ENCODE measurements around the gene SNAP29.
"Not testable (repeated sequence)": the region's sequence is repeated elsewhere in the genome, so short reads cannot be mapped to it uniquely, and the experiment has no call there.

The SNAP29 gene

DNA sequence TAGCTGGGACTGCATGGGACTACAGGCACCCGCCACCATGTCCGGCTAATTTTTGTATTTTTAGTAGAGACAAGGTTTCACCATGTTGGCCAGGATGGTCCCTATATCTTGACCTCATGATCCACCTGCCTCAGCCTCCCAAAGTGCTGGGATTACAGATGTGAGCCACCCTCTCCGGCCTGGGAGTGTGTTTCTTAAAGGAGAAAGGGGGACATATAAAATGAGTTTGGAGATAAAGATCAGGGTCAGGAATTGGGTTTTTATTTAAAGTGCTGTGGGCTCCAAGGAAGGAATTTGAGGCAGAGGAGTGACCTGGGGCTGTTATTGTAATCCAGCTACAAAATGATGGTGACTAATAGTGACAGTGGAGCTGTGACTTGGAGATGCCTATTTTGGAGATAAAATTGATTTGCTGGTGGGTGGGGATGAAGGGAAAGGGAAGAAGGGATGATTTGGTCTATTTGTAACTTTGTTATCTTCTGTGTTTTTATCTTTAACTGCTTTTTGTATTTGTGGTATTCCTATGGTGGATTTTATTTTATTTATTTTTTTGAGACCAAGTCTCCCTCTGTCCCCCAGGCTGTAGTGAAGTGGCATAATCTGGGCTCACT is 63.4 kb downstream of the SNAP29 start:
- Histone ChIP-seq H3K4me3 (no peak overlapping the region), H3K27ac (no peak overlapping the region)
- TF ChIP-seq, protein P1, sequence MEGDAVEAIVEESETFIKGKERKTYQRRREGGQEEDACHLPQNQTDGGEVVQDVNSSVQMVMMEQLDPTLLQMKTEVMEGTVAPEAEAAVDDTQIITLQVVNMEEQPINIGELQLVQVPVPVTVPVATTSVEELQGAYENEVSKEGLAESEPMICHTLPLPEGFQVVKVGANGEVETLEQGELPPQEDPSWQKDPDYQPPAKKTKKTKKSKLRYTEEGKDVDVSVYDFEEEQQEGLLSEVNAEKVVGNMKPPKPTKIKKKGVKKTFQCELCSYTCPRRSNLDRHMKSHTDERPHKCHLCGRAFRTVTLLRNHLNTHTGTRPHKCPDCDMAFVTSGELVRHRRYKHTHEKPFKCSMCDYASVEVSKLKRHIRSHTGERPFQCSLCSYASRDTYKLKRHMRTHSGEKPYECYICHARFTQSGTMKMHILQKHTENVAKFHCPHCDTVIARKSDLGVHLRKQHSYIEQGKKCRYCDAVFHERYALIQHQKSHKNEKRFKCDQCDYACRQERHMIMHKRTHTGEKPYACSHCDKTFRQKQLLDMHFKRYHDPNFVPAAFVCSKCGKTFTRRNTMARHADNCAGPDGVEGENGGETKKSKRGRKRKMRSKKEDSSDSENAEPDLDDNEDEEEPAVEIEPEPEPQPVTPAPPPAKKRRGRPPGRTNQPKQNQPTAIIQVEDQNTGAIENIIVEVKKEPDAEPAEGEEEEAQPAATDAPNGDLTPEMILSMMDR (IDR thresholded peaks at IDR 0.05): no peak
- DNase-seq (ENCODE audit: low spot score): no peak

DNA sequence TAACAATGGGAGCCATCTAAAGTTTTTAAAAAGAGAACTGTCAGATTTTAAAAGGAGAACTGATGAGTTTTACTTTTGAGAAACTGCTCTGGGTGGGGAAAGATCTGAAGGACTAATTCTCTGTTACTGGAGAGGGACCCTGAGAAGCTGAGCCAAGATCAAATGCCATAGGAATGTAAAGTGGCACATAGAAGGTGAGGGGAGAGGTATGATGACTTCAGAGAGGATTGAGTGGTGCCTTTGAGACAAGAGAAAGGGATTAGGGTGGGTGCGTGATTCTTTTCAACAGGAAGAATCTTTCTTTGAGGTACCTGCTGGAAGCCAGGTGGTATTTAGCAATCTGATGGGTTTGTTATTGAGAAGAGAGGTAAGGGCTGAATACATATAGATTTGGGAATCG is 67.4 kb downstream of the SNAP29 start:
- TF ChIP-seq, protein P1 (IDR thresholded peaks at IDR 0.05): no peak
- no peak overlapping the region for H3K4me3 ChIP-seq

DNA sequence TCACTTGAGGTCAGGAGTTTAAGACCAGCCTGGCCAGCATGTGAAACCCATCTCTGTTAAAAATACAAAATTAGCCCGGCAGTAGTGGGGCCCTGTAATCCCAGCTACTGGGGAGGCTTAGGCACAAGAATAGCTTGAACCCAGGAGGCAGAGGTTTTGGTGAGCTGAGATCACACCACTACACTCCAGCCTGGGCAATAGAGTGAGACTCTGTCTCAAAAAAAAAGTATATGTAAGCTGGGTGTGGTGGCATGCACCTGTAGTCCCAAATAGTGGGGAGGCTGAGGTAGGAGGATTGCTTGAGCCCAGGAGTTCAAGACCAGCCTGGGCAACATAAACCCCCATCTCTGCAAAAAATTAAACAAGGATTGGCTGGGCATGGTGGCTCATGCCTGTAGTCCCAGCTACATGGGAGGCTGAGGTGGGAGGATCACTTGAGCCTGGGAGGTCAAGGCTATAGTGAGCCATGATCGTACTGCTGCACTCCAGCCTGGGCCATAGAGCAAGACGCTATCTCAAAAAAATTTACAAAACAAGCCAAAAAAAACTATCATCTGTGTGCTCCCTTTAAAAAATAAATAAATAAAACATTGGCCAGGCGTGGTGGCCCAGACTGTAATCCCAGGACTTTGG is 69.2 kb downstream of the SNAP29 start:
- TF ChIP-seq, protein P1 (IDR thresholded peaks at IDR 0.05): no peak

More for the DNA sequence above, 67.4 kb downstream of the SNAP29 start:
- no peak for DNase-seq (ENCODE audit: low spot score)
- no peak overlapping the region for H3K27ac ChIP-seq

DNA sequence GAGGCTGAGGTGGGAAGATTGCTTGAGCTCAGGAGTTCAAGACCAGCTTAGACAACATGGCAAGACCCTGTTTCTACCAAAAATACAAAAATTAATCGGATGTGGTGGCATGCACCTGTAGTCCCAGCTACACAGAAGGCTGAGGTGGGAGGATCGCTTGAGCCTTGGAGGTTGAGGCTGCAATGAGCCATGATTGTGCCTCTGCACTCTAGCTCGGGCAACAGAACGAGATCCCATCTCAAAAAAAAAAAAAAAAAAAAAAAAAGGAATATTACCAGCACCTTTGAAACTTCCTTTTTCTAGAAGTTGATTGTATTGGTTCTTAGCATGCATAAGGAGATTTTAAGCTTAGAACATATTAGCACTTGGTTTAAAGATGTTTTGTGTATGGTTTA is 69.8 kb downstream of the SNAP29 start:
- no peak overlapping the region for H3K27ac ChIP-seq
- no peak for DNase-seq (ENCODE audit: low spot score)
- H3K4me3 ChIP-seq: no peak overlapping the region
- TF ChIP-seq, protein P1 (IDR thresholded peaks at IDR 0.05): no peak

More for the DNA sequence above, 69.2 kb downstream of the SNAP29 start:
- no peak for DNase-seq (ENCODE audit: low spot score)
- H3K4me3 ChIP-seq: no peak overlapping the region
- no peak overlapping the region for H3K27ac ChIP-seq

DNA sequence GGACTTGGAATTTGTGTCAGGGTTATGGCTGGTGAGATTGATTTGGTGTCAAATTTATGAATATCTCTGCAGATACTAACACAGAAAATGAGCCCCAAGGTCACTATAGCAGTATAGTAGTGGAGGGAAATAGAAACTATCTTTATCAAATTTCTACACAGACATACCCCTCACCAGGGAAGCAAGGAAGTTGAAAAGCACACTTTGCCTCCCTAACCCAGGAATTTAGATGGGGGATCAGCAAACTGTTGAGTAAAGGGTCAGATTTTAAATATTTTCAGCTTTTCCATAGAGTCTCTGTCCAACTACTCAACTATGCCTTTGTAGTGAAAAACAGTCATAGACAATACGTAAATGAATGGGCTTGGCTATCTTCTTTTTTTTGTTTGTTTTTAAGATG is 71.2 kb downstream of the SNAP29 start:
- no peak for DNase-seq (ENCODE audit: low spot score)
- H3K27ac ChIP-seq: no peak overlapping the region
- TF ChIP-seq, protein P1 (IDR thresholded peaks at IDR 0.05): no peak
- no peak overlapping the region for H3K4me3 ChIP-seq

DNA sequence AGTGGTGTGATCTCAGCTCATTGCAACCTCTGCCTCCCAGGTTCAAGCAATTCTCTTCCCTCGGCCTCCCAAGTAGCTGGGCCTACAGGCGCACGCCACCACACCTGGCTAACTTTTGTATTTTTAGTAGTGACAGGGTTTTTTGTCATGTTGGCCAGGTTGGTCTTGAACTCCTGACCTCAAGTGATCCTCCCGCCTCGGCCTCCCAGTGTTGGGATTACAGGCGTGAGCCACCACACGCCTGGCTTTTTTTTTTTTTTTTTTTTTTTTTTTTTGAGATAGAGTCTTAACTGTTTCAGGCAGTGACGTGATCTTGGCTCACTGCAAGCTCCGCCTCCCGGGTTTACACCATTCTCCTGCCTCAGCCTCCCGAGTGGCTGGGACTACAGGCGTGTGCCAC is 71.6 kb downstream of the SNAP29 start:
- H3K27ac ChIP-seq; H3K4me3 ChIP-seq; DNase-seq (ENCODE audit: low spot score): not testable (repeated sequence)

DNA sequence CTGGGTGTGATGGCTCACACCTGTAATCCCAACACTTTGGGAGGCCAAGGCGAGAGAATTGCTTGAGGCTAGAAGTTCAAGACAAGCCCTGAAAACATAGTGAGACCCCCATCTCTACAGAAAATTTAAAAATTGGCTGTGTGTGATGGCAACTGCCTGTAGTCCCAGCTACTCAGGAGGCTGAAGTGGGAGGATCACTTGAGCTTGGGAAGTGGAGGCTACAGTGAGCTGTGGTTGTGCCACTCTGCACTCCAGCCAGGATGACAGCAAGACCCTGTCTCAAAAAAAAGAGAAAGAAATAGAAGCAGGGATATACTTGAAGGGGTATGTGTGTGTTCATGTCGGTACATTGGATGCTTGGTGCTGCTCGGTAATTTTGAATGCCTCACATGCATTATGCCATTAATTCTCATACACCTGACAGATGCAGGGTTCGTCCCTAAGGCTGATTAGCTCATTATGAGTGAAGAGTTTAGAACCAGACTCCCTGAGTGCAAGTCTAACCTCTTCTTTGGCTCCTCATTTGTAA is 72.4 kb downstream of the SNAP29 start:
- Histone ChIP-seq H3K27ac (no peak overlapping the region), H3K4me3 (no peak overlapping the region)
- TF ChIP-seq, protein P1 (IDR thresholded peaks at IDR 0.05): no peak
- no peak for DNase-seq (ENCODE audit: low spot score)
